GM12892 (cell line): ENCODE measurements around the gene PSEN1.

ENCODE experiments used
- POLR2A ChIP-seq: IDR thresholded peaks from 2 replicates; pipeline ENCODE4 v1.6.1; 2011; ENCODE audit warnings: low read depth, low read length, control low read depth
- POLR2AphosphoS5 ChIP-seq: IDR thresholded peaks from 2 replicates; pipeline ENCODE4 v1.6.1; 2011; ENCODE audit warnings: low read depth, low read length, control low read depth

- TF ChIP-seq POLR2A, result no peak
- no peak for TF ChIP-seq POLR2AphosphoS5
Observed at GRCh38 chr14:73220634-73221033, 84.3 kb downstream of the PSEN1 start.
